ENCODE results near the gene VPS26C. TPM values are rescaled to one million over a fixed set of nuclear protein-coding genes. Genes with fewer than 3 reads are reported as not detected.

Gene VPS26C
- total and polyA plus RNA-seq, 12 donors = 22.3 to 57.5 (median 46.3) TPM

- TF ChIP-seq CTCF (IDR thresholded peaks at IDR 0.05) = no peak
These were observed 22.0 kb downstream of the VPS26C start for GRCh38 chr21:37245151-37245550.

GRCh38 chr21:37244501-37245095, 22.5 kb downstream of the VPS26C start:
- Histone ChIP-seq H3K36me3 (peaks cover 0 to 21% (median 0%) of the 10 kb centered on the region in 9 donors), H3K4me3 (no peak overlapping the region), H3K27me3 (no peaks in the 10 kb centered on the region), H3K9me3 (no peaks in the 10 kb centered on the region), H3K4me1 (peaks cover 0 to 35% (median 15%) of the 10 kb centered on the region in 9 donors), H3K27ac (no peak overlapping the region)
- DNase-seq (no peak), ATAC-seq (no peak)
- WGBS, 2 donors = 82 to 89% methylated on average over 12 of the region's 12 CpGs
- intact Hi-C loops (cut with DNase I) = no loop called here
- no peak for TF ChIP-seq CTCF (IDR thresholded peaks at IDR 0.05)

More at GRCh38 chr21:37245151-37245550, 22.0 kb downstream of the VPS26C start:
- Histone ChIP-seq H3K9me3 (no peaks in the 10 kb centered on the region), H3K36me3 (peaks cover 0 to 16% (median 0%) of the 10 kb centered on the region in 9 donors), H3K4me3 (no peak overlapping the region), H3K27me3 (no peaks in the 10 kb centered on the region), H3K27ac (no peak overlapping the region), H3K4me1 (peaks cover 0 to 36% (median 17%) of the 10 kb centered on the region in 9 donors)
- ATAC-seq = no peak
- intact Hi-C loops (cut with DNase I) = no loop called here
- 95% methylated on average over 8 of the region's 8 CpGs for WGBS, 2 donors
- no peak for DNase-seq

GRCh38 chr21:37243961-37244360, 23.2 kb downstream of the VPS26C start:
- 96 to 98% methylated on average over 6 of the region's 6 CpGs for WGBS, 2 donors
- Histone ChIP-seq H3K9me3 (no peaks in the 10 kb centered on the region), H3K27ac (no peak overlapping the region), H3K27me3 (no peaks in the 10 kb centered on the region), H3K36me3 (peaks cover 0 to 28% (median 2%) of the 10 kb centered on the region in 9 donors), H3K4me3 (no peak overlapping the region), H3K4me1 (peaks cover 0 to 30% (median 8%) of the 10 kb centered on the region in 9 donors)
- TF ChIP-seq CTCF (IDR thresholded peaks at IDR 0.05) = no peak
- no peak for ATAC-seq
- intact Hi-C loops (cut with DNase I) = no loop called here
- DNase-seq = no peak

GRCh38 chr21:37241426-37241825, 25.7 kb downstream of the VPS26C start:
- H3K27ac ChIP-seq = no peak overlapping the region
- H3K9me3 ChIP-seq = no peaks in the 10 kb centered on the region
- WGBS, 2 donors = 76 to 87% methylated on average over 7 of the region's 7 CpGs
- H3K4me1 ChIP-seq = peaks cover 0 to 30% (median 0%) of the 10 kb centered on the region in 9 donors
- ATAC-seq (no peak), DNase-seq (no peak)
- H3K4me3 ChIP-seq = no peak overlapping the region
- no peak for TF ChIP-seq CTCF (IDR thresholded peaks at IDR 0.05)
- intact Hi-C loops (cut with DNase I) = no loop called here
- H3K27me3 ChIP-seq = no peaks in the 10 kb centered on the region
- peaks cover 0 to 53% (median 22%) of the 10 kb centered on the region in 9 donors for H3K36me3 ChIP-seq
